SK-MEL-5 (cell line): ENCODE data around the gene ANKS1A. TPM values are rescaled to one million over a fixed set of nuclear protein-coding genes. Genes with fewer than 3 reads are reported as not detected.
A peak's percentile ranks its signal among the peaks of the same experiment; 100 is the strongest.

ENCODE experiments used
- DNase-seq: peaks from one replicate; pipeline ENCODE4 v3.0.0-alpha.2; 2016; ENCODE audit warnings: low read depth, low spot score
- in situ Hi-C: cut with HindIII; loops from 2 replicates; pipeline ENCODE4 v1.10.0; 2016; ENCODE audit warnings: low sequenced_read_pairs, high pct_unique_total_duplicates, low pct_unique_long_range_greater_than_20kb
- total RNA-seq: library from RNA; depleted of rRNA; stranded (reverse); fragments of >200 nt; shearing (Covaris generic); gene quantifications from 2 replicates; pipeline ENCODE4 v1.2.3, GENCODE V29; 2014

Gene ANKS1A
- total RNA-seq, 1 experiment from 2014 or later: 13.6 TPM

DNA sequence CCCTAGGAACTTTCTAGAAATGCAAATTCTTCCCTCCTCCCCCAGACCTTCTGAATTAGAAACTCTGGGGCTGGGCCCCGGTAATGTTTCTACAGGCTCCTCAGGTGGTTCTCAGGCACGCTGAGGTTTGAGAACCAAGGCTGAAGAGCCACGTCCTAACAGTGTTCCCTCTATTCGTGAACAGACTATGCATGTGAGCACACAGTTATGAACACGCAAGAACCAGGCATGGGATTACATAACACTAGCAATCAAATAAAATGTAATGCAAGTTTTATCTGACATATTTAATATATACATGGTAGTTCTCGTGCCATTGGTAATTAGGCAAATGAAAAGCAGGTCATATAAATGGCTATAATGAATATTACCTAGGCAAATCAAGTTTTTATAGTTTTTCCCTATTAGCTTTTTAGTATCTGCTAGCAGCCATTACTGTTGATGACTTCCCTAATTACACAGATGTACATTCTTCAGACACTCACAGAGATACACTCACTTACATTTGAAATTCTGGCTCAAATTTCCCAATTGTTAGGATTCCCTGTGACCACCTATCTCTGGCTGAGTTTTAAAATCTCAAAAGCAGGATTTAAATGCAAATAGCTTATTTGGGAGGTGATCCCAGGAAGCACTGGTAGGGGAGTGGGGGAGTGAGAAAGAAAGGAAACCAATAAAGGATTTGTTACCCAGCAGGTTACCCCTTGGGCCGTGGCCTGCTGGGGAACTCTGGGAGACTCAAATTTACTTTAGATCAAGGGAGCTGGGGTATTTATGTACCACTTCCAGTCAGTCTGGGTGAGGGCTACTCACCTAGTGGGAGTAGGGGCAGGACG lies 148.0 kb downstream of the ANKS1A start:
- no peak for DNase-seq
- in situ Hi-C loops: no loop called here

DNA sequence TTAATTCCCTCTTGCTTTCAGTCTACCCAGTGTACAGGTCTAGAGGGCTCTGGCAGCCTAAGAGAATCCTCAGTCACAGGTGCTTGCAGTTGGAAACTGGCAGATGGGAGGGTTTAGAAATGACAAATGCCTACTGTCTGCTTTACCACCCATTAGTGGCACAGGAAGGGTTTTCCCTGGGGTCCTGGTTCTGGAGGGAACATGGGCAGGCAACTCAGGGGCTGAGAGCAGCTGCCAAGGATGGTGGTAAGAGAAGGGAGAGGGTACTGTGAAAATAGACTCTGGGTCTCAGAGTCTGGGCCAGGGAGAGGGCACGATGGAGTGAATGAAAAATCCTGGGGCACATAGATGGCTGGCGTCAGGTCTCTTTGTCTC lies 148.6 kb downstream of the ANKS1A start:
- in situ Hi-C loops: no loop called here
- no peak for DNase-seq

DNA sequence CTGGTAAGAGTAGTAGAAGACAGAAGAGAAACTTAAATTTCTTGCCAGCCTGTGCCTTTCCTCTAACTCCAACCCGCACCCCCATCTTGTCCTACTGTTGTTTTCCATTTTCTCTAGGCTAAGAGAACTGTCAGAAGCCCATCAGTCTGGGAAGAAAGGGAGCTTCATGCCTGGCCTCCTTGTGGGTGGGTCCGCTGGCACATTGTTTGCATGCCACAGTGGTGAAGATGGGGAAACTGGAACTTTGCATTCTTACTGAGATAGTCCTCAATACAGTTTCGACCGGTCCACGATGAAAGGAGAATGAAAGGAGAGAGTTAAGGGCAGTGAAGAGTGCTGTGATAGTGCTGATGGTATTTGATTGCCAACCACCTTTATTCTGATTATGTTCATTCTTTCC lies 149.0 kb downstream of the ANKS1A start:
- no peak for DNase-seq
- in situ Hi-C loops: no loop called here

DNA sequence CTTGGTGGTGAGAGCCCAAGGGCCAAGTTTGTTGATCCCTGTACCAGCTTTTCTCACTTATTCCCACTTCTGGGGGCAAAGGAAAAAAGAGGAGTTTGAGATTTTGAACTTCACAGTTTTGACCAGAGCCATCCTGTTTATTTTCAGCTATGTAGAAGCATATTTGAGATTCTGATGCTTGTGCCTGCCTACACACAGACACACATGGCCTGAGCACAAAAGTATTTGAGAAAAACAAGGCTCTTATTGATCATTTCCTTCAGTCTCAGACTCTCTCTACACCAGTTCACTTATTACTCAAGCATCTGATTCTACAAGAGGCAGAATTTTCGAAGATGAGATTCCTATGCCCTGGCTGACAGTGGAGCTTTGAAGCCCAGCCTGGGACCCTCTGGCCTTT lies 151.3 kb downstream of the ANKS1A start:
- in situ Hi-C loops: no loop called here
- no peak for DNase-seq

DNA sequence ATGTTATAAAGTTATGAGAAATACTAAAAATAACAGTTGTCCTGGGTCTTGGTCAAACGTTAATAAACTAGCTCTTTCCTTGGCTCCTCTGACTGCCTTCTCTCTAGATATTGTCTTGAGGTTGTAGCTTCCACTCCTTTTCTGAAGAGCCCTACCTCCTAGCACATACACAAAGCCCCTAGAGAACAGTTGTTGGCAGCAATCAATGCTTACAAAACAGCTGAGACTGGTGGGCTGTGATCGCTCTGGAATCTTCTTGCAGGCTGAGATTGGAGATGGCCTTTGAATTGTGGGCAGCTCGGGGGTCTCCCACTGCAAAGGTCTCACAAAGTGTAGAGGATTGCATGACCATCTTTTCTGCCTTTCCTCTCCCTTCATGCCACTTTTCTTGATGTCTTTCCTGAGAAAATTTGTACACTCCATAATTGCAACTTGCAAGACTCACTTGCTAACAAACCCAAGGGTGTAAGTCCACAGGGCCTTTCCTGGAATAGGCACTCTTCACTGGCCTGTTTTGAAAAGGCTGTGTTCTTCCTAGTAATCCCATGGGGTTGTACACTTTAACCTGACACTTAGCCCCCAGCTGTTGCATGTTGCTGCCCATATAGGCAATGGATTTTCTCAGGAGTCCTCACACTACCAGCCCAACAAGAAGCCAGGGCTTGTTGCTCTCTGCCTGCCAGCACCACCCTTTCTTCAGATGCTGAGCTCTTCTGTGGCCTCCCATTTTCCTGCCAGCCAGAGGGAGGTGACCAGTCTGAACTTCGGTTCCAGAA lies 152.2 kb downstream of the ANKS1A start:
- in situ Hi-C loops: no loop called here
- DNase-seq: no peak

DNA sequence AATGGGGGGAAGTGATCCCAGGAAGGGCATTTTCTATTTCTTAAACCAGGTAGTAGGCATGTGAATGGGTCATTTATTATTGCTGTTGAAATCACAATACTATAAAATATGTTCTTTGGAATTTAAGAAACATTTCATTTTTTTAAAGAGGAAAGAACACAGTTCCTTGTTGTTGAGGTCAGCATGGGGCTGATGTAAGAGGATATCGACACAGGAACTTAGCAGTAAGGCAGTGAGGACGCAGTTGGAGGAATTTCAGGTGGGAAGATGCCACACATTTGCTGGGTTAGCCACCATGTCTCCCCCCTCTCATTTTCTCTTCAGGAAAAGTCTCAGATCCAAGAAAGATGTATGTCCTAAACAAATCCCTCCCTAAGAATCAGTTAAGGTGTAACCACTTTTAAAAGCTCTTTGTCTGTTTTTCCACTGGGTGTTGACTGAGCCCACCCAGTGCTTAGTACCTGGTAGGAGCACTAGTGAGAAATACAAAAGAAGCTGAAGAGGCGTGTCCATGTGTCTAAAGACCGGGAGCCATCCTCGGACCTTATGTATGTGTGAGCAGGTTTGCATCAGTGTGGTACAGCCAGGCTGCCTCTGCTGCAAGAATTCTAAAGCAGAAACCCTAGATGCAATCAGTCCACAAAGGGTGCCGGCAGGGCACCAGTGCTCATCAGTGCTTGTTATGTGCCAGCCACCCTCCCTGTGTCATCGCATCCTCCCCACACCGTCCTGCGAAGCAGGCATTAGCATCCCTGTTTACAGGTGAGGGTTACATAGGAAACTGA lies 153.2 kb downstream of the ANKS1A start:
- DNase-seq: no peak
- in situ Hi-C loops: no loop called here

DNA sequence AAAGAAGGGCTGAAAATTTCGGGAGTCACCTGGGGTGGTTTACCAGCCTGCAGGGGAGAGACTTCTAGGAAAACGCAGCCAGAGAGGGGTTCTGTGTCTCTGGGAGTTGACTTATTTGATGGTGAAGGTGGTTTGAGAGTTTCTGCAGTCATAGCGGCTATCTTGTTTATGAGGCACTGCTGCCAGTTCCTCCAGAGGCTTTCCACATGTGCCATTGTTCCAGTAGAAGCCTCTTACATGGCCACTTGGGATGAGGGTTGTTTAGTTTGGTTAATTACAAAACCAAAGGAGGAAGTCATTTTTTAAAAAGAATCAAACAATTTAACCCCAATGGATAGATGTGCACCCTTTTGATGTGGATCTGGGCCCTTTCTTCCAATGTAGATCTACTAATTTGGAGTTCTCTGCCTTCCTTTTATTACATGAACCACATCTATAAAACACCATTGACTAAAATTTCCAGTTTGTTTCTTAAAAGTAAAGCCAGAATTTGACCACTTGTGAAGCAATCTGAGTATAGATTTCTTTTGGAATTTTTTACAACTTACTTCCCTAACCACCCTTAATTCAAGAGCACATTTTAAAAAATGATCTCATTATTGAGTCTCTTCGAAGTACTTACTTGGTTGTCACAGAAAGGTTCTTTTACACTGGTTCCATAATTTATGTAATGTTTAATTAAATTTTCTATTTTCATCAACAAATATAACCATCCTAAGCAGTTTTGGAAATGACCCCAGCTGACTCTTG lies 154.5 kb downstream of the ANKS1A start:
- DNase-seq: no peak
- in situ Hi-C loops: no loop called here

DNA sequence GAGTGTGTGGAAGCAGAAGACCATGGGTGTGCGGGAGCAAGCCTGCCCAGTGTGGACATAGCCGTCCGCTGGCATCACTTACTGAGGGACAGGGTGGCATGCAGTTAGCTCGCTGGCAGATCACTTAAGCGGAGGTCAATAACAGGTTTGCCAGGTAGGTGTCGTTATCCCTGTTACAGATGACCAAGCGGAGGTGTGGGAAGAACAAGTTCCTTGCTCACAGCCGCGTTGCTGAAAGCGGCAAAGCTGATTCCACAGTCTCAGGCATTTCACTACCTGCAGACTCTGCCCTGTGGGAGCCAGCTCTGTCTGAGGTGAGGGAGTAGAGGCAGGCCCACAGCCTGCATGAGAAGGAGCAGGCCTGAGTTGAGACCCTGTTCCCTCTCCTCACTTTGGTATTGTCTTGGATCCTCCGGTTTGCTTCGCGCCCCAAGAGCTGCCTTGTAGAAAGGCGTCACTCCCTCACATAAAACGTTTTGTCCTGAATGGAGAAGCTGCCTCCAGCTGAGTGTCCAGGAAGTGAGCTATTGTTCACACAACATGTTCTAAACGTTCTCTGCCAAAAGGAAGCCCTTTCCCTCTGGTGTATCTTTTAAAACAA lies 155.2 kb downstream of the ANKS1A start:
- in situ Hi-C loops: no loop called here

DNA sequence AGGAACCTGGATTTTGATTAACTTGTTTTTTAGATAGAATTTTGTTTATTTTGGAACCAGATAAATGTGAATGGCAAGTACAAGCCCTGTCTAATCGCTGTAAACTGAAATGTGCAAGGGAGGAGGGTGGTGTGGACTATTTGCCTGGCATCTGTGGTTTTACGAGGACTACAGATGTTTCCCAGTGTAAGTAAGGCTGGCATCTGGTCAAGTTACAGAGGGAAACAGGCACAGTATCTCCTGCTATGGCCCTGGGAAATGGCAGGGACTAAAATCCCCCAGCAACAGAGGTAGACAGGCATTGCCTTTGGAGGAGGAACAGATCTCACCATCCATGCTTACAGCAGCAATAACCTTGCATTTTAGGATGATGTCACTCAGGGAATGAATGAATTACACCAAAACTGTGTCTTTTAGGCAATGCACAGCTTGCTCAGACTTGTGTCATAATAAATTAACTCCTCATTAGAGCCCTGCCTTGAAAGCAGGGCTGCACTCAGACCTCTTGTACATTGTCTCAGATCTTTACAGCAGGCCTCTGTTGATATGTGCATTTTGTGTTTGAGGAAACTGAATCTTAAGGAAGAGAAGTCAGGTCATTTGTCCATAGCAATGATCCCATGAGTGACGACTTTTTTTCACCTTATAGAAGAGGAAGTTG lies 155.8 kb downstream of the ANKS1A start:
- in situ Hi-C loops: no loop called here
- no peak for DNase-seq

More for the DNA sequence above, 155.2 kb downstream of the ANKS1A start:
- DNase-seq: no peak

DNA sequence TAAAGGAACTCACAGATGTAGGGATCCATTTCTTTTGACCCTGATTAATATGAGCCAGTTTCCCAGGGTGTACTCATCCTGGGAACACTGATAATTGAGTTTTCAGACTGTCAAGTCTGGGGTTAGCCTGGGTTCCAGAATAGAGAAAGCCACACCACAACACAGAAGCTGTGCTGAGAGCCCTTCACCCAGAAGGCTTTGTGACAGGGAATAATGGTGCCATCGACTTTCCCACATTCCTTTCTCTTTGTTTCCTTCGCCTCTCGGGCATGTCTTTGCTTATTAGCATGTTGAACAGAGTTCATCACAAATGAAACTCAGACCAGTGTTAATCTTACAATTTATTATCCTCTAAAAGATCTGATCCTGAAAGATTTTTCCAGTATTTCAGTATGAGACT lies 157.0 kb downstream of the ANKS1A start:
- in situ Hi-C loops: no loop called here
- no peak for DNase-seq

DNA sequence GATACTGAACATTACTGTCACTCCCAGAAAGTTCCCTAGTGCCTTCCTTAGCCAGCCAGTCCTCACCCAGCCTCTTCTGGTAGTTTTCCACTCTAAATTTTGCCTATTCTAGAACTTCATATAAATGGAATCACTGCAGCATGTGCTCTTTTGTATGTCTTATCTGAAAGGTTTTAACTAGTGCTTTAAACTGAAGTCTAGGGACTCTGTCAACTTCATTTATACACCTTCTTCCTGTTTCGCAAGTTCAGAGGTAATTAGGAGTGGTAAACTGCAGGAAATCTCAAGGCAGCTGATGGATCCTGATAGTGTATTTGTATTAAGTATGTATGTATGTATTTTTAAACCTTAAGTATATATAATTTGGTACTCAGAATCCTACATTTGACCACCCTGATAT lies 157.8 kb downstream of the ANKS1A start:
- in situ Hi-C loops: no loop called here

DNA sequence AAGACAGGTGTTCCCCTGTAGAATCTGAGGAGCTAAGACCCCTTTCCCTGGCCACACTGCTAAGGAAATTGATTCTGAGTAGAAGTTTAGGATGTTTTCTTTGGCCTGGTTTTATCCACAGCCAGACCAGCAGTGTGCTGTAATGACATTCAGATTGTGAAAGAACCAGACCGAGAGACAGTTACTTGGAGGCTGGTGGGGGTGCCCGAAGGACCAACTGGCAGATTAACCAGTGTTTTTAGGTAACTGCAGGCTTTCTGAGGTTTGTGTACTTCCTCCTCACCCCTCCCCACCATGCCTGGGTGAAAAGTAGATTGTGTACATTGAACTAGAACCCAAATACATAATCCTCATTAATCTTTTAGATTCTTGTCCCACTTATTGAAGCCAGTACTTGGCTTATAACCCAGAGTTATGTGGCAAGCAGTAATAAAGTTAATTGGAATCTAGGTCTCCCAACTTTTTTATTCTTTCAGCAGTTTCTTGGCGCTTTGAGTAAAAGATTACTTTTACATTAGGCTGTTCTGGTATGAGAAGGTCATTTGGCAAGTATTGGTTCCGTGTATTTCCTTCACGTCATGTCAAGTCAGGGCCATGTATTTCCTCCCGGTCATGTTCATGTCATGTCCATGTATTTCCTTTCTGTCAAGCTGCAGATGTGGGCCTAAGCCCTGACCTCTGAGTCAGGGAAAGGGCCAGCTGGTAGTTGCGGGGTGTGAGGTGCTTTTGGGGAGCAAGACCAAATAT lies 158.4 kb downstream of the ANKS1A start:
- no peak for DNase-seq
- in situ Hi-C loops: no loop called here

More for the DNA sequence above, 157.8 kb downstream of the ANKS1A start:
- no peak for DNase-seq

DNA sequence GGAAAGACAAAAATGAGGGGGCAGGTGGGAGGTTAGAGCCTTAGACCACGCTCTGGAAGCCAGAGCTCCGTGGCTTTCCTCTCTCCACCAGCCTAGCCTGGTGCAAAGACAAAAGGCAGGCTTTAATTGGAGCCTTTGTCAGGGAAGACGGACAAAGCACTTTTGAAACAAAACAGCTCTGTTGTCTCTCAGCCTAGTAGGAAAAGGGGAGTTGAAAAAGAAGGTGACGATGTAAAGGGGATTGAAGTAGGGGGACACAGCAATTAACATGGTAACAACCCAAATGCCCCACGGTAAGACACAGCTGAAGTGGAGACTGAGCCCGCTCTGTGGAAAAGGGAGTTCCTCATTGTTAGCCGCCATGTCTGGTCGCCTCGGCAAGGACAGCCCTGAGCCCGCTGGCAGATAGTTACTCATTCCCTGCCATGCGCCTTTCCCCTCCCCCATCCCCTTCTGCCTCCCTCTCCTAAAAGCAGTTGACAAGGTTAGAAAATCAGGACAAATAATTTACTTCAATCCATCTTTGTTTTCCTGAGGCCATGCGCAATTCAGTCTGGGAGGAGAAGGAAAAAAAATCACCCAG lies 159.1 kb downstream of the ANKS1A start:
- no peak for DNase-seq
- in situ Hi-C loops: no loop called here

DNA sequence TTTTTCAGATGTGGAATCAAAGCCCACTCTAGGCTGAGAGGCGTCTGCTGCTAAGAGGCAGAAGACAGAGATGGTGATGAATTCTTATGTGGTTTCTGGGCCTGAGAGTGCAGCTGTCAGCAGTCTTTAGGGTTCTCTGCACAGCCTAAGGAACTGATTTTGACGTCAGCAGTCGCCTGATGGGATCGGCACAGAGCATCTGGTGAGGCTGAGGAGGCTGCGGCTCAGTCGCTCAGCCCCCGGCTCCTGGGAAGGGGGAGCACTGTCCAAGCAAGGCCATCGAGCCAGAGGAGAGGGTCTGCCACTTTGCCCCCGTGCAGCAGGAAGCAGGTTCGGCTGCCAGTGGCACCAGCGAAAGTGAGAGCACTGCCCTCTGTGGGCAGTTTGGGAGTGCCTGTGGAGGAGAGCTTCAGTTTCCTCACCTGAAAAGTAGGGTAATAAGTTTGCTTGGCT lies 159.6 kb downstream of the ANKS1A start:
- peak; percentile 64 for DNase-seq
- in situ Hi-C loops: no loop called here

DNA sequence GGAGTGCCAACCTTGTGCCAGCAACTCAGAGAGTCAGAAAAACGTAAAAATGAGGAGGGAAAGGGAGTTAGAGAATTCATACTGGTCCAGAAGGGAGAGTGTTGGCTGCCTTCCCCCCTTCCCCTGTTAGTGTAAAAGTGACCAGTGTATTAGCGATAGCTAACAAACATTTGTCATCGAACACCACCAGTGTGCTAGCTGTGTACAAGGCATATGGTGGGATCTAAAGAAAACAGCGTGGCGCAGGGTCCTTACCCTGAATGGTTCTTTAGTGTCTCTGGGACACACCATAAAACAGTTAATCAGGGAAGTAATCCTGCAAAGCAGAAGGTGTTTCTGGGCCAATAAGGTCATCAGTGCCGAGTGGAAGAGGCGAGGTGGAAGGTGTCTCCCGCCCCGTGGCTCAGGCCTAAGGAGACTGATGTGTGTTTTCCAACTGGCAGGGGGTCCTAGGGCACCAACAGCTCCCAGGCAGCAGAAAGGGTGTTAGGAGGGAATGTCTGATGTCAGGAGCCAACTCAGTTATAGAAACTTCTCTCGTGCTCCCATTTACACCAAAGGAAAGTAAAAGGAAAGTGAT lies 160.2 kb downstream of the ANKS1A start:
- in situ Hi-C loops: no loop called here
- DNase-seq: no peak
